Activated T-helper 2 cell treated with anti-CD3 and anti-CD28 coated beads, Interferon-gamma antibody, Interleukin-2, Interleukin-4, amounts not matched to agents 10 μg/mL and 5 μg/mL and 100 μg/mL, durations not matched to agents 14 hours and 24 hours and 36 hours (primary cell): Measurements from ENCODE around the gene SMARCA2. TPM values are rescaled to one million over a fixed set of nuclear protein-coding genes. Genes with fewer than 3 reads are reported as not detected.

Source experiments
- DNase-seq: peaks from one replicate; pipeline ENCODE4 v3.0.0; 2021; ENCODE audit warnings: low spot score
- H3K27ac Mint-ChIP-seq: one replicate; pipeline ENCODE4 v1.8.0; 2021; ENCODE audit warnings: mixed read lengths
- H3K27me3 Mint-ChIP-seq: one replicate; pipeline ENCODE4 v1.8.0; 2021; ENCODE audit warnings: low read depth, mixed read lengths
- H3K36me3 Mint-ChIP-seq: one replicate; pipeline ENCODE4 v1.8.0; 2021; ENCODE audit warnings: low read depth, mixed read lengths
- H3K4me1 Mint-ChIP-seq: one replicate; pipeline ENCODE4 v1.8.0; 2021; ENCODE audit warnings: low read depth, mixed read lengths
- H3K4me3 Mint-ChIP-seq: one replicate; pipeline ENCODE4 v1.8.0; 2021; ENCODE audit warnings: low read depth, mild to moderate bottlenecking, moderate library complexity, mixed read lengths
- H3K9me3 Mint-ChIP-seq: one replicate; pipeline ENCODE4 v1.8.0; 2021; ENCODE audit warnings: mixed read lengths
- intact Hi-C: fragments of 100-400 bp; cut with micrococcal nuclease; formaldehyde crosslinking; loops from one replicate; pipeline ENCODE4 v1.15.1; 2023
- total RNA-seq: library from RNA; stranded (reverse); gene quantifications from 2 replicates; pipeline ENCODE4 v1.2.3, GENCODE V29; 2022

SMARCA2 gene
- 84.5 and 90.4 TPM in 2 replicates for total RNA-seq

DNA sequence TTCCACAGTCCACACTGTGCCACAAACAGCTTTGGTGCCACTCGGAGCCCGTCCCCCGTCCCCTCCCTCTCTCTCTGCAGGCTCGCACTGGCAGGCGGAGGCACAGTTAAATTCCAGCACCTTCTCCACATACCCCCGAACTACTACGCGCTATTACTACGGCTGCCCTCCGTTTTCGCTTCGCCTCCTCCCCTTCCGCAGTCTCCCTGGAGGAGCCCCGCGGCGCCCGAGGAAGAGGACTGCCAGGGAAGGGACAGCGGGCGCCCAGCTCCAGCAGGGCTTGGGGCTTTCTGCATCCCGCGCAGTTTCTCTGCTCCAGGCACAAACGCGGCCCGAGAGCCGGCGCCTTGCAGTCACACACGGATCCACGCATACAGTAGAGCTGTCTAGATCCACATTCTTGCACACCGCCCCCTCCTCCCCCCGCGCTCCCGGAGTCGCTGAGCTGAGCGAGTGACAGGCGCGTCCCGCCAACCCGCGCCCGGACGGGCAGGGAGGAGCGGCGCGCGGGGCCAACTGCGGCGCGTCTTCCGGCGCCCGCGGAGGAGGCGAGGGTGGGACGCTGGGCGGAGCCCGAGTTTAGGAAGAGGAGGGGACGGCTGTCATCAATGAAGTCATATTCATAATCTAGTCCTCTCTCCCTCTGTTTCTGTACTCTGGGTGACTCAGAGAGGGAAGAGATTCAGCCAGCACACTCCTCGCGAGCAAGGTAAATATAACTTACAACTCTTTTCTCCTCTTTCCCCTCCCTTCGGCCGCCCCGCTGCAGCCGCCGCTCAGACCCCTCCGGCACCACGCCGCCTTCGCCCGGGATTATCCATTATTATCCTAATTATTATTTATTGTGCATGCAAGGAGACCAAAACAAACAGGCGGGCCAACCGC is at the start of gene SMARCA2:
TSS of gene SMARCA2 (plus strand) at position 652 of the 885 bp plus-strand sequence. CDS start 13,676 bp downstream, outside the sequence.
- H3K27ac Mint-ChIP-seq: peak within 1 kb of the TSS; percentile 99

DNA sequence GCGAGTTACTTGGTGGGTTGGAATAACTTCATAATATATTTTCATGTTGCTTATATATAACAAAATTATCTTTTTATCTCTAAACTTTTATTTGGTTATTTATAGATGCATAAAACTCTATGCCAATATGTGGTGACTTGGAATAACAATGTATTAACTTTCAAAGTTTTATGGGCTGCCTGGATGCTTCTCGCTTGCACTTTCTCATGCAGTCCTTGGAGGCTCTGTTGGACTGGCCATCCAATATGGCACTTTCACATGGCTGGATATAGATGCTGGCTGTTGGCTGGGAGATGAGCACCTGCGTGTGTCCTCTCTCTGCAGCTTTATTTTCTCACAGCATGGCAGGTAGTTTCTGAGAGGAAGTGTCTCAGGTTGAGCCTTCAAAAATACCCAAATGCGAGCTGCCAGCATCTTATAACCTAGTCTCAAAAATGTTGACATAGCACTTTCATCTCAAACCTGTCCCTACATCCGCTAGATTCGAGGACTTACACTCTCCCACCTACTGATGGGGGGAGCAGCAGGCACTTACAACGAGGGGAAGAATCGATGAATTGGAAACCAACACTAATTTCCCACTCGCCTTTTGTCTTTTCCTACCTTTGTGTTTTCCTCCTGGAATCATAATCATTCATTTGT is 48.3 kb upstream of the SMARCA2 start:
- Mint-ChIP-seq H3K4me3 (no peak overlapping the region), H3K36me3 (no peaks in the 10 kb centered on the region), H3K9me3 (no peaks in the 10 kb centered on the region), H3K27me3 (peaks cover 21% of the 10 kb centered on the region), H3K27ac (no peak overlapping the region), H3K4me1 (no peaks in the 10 kb centered on the region)
- no peak for DNase-seq
- intact Hi-C loops: no loop called here

More for the DNA sequence above, at the start of gene SMARCA2:
- peaks cover 3% of the 10 kb centered on the region for H3K36me3 Mint-ChIP-seq
- H3K4me1 Mint-ChIP-seq: peaks cover 39% of the 10 kb centered on the region
- DNase-seq: peak; percentile 97
- peaks cover 9% of the 10 kb centered on the region for H3K27me3 Mint-ChIP-seq
- no peaks in the 10 kb centered on the region for H3K9me3 Mint-ChIP-seq
- H3K4me3 Mint-ChIP-seq: peak within 1 kb of the TSS; percentile 98
- intact Hi-C loops: loop anchor here (1.0 to 5.0 kb wide), 6 partner anchors 40 to 1738 kb away; partner anchors contain the start of genes PUM3 and RFX3

DNA sequence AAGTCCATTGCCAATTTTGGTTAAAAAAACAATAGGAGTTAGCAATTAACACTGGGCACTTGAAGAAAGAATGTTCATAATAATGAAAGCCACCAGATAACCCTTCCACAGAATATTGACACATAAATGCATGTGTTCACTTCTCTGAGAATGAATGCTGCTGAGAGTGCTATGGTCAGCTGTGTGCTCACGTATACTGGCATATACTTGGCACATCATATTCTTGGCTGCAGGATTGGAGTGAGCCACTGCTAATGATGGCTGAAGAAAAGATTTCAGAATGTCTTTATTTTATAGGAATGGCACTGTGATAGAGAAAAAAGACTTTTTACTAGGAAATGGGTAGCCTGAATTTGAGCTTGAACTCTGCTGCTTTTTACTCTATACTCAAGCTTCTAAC is 46.0 kb upstream of the SMARCA2 start:
- no peak overlapping the region for H3K4me3 Mint-ChIP-seq
- intact Hi-C loops: no loop called here
- no peak overlapping the region for H3K27ac Mint-ChIP-seq
- H3K4me1 Mint-ChIP-seq: no peaks in the 10 kb centered on the region
- peaks cover 21% of the 10 kb centered on the region for H3K27me3 Mint-ChIP-seq
- peaks cover 11% of the 10 kb centered on the region for H3K9me3 Mint-ChIP-seq
- no peaks in the 10 kb centered on the region for H3K36me3 Mint-ChIP-seq
- DNase-seq: no peak

DNA sequence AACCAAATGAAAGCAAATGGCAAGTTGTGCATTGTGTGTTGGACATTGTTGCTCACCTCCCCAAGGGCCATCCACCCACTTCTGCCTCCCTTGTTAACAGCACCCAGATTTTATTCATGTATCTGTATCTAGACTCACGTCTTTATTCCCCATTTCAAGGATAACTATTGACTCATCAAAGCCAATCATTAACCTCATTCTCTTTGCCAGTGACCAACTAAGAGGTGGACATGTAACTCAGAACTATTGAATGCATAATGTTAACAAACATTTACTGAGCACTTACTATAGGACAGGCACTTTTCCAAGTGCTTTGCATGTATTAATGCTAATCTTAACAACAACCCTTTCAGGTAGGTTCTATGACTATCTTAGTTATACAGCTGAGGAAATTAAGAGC is 45.2 kb upstream of the SMARCA2 start:
- no peaks in the 10 kb centered on the region for H3K4me1 Mint-ChIP-seq
- H3K27me3 Mint-ChIP-seq: peaks cover 23% of the 10 kb centered on the region
- H3K4me3 Mint-ChIP-seq: no peak overlapping the region

DNA sequence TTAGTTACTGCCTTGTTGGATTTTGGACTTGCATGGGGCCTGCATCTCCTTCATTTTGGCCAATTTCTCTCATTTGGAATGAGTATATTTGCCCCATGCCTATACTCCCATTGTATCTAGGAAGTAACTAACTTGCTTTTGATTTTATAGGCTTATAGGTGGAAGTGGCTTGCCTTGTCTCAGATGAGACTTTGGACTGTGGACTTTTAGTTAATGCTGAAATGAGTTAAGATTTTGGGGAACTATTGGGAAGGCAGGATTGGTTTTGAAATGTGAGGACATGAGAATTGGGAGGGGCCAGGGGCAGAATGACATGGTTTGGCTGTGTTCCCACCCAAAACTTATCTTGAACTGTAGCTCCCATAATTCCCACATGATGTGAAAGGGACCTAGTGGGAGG is 42.5 kb upstream of the SMARCA2 start:
- no peak for DNase-seq
- peaks cover 16% of the 10 kb centered on the region for H3K27me3 Mint-ChIP-seq
- peaks cover 11% of the 10 kb centered on the region for H3K9me3 Mint-ChIP-seq
- H3K4me1 Mint-ChIP-seq: no peaks in the 10 kb centered on the region
- H3K27ac Mint-ChIP-seq: no peak overlapping the region
- H3K36me3 Mint-ChIP-seq: no peaks in the 10 kb centered on the region
- no peak overlapping the region for H3K4me3 Mint-ChIP-seq
- intact Hi-C loops: no loop called here

More for the DNA sequence above, 45.2 kb upstream of the SMARCA2 start:
- no peak overlapping the region for H3K27ac Mint-ChIP-seq
- peaks cover 11% of the 10 kb centered on the region for H3K9me3 Mint-ChIP-seq
- no peak for DNase-seq
- no peaks in the 10 kb centered on the region for H3K36me3 Mint-ChIP-seq
- intact Hi-C loops: no loop called here

DNA sequence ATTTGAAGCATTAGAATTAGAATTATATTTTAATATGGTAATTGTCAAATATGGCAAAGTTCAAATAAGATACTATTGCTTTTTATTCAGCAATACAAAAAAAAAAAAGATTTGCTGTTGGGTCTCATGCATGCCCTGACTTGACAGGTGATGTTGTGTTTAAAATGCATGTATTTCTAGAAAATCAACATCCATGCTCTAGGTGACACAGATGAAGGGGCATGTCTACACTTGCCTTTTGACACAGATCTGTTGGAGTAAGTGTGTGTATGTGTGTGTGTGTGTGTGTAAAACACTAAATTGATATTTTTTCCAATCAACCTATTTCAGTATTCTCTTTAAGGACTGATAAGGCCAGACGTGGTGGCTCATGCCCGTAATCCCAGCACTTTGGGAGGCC is 38.1 kb upstream of the SMARCA2 start:
- no peaks in the 10 kb centered on the region for H3K36me3 Mint-ChIP-seq
- no peak for DNase-seq
- H3K27ac Mint-ChIP-seq: no peak overlapping the region
- peaks cover 4% of the 10 kb centered on the region for H3K27me3 Mint-ChIP-seq
- peaks cover 11% of the 10 kb centered on the region for H3K9me3 Mint-ChIP-seq
- H3K4me1 Mint-ChIP-seq: no peaks in the 10 kb centered on the region
- no peak overlapping the region for H3K4me3 Mint-ChIP-seq
- intact Hi-C loops: no loop called here

DNA sequence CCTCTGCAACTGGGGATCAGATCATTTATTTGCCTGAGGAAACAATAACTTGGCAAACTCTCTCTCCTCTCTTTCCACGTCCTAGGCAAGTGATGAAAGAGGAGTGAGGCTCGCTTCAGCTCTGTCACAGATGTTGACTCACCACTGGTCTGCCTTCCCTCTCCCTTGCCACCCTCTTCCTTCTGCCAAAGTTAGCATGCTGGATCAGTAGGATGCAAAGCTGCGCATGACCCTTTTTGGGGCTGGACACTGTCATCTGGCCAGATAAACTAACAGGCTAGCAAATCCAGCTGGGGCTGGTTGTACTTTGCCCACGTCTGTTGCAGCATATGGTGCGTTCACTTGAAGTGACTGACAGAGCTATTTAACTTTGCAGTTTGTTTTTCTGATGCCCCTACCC is 36.2 kb upstream of the SMARCA2 start:
- Mint-ChIP-seq H3K9me3 (no peaks in the 10 kb centered on the region), H3K27me3 (peaks cover 4% of the 10 kb centered on the region), H3K4me3 (no peak overlapping the region), H3K4me1 (no peaks in the 10 kb centered on the region), H3K27ac (no peak overlapping the region), H3K36me3 (no peaks in the 10 kb centered on the region)
- intact Hi-C loops: no loop called here
- no peak for DNase-seq

DNA sequence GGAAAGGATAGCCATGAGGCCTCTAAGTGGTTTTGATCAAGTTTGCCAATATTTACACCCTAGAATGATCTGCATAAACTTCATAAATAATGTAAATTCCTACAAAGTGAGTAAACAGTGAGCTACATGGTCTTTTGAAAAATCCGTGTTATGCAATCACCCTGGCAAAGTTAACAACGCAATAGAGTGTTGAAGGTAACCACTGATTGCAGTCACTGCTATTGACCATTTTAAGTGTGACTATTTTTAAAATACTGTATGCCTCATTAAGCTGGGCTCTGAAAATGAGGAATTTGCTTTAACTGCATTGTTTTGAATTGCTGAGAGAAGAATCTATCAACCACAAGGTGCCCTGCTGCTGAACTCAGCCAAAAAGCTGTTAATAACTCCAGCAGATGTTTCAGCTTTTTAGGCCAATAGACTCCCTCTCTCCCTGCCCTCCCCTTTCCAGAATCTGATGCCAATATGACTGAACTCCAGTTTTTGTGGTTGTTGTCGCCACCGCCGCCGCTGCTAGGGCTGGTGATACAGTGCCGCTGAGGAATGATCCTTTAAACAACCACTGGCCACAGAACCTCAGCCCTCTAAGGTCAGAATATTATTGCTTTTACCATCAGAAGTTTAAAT is 35.3 kb upstream of the SMARCA2 start:
- Mint-ChIP-seq H3K27me3 (peaks cover 3% of the 10 kb centered on the region), H3K9me3 (no peaks in the 10 kb centered on the region), H3K36me3 (no peaks in the 10 kb centered on the region), H3K27ac (no peak overlapping the region), H3K4me3 (no peak overlapping the region), H3K4me1 (no peaks in the 10 kb centered on the region)
- intact Hi-C loops: no loop called here
- DNase-seq: no peak

DNA sequence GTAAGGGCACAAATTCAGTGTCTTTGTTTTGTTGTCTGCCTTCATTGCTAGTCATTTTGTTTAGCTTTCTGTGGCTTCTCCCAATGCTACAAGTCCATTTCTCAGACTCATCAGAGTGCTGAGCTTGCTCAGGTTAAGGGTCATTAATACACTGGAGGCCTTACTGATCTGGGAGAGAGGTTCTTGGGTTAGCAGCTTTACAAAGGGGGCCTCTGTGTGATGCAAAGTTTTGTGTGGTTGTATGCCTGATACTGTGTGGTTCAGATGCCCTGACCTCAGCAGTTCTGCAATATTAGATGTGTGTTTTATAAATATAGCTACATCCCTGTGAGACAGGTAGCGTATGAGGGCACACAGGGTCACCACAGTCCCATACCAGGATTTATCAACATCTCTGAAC is 34.8 kb upstream of the SMARCA2 start:
- DNase-seq: no peak

DNA sequence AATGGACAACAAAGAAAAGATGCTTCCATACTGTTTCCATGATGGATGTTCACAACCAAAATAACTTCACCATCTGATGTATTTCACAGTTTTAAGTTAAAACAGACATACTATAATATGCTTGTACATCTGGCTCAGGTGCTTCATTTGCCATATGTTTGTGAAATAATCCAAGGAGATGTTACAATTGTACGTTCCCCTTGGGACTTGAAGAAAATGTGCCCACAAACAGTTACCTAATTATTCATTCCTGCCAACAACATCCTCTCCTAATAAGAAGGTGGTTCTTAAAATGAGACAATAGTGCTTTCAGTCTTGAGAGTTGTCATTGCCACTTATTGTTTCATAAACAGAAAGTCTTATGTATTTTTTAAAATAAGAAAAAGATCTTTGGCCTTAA is 33.1 kb upstream of the SMARCA2 start:
- Mint-ChIP-seq H3K4me1 (no peaks in the 10 kb centered on the region), H3K4me3 (no peak overlapping the region), H3K36me3 (no peaks in the 10 kb centered on the region), H3K9me3 (no peaks in the 10 kb centered on the region), H3K27ac (no peak overlapping the region), H3K27me3 (peaks cover 7% of the 10 kb centered on the region)
- intact Hi-C loops: no loop called here
- DNase-seq: no peak

More for the DNA sequence above, 34.8 kb upstream of the SMARCA2 start:
- intact Hi-C loops: no loop called here
- H3K27ac Mint-ChIP-seq: no peak overlapping the region
- no peaks in the 10 kb centered on the region for H3K4me1 Mint-ChIP-seq
- no peak overlapping the region for H3K4me3 Mint-ChIP-seq
- H3K36me3 Mint-ChIP-seq: no peaks in the 10 kb centered on the region
- H3K27me3 Mint-ChIP-seq: peaks cover 3% of the 10 kb centered on the region
- H3K9me3 Mint-ChIP-seq: no peaks in the 10 kb centered on the region

DNA sequence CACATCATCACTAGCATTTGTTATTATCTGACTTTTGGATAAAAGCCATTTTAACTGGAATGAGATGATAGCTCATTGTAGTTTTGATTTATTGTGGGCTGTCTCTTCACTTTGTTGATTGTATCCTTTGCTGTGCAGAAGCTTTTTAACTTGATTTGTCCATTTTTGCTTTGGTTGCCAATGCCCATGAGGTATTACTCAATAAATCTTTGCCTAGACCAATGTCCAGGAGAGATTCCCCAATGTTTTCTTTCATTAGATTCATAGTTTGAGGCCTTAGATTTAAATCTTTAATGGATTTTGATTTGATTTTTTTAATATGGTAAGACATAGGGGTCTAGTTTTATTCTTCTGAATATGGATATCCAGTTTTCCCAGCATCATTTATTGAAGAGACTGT is 28.8 kb upstream of the SMARCA2 start:
- DNase-seq: no peak
- Mint-ChIP-seq H3K27me3 (peaks cover 16% of the 10 kb centered on the region), H3K36me3 (no peaks in the 10 kb centered on the region), H3K9me3 (no peaks in the 10 kb centered on the region), H3K4me3 (no peak overlapping the region), H3K4me1 (no peaks in the 10 kb centered on the region), H3K27ac (no peak overlapping the region)
- intact Hi-C loops: no loop called here

DNA sequence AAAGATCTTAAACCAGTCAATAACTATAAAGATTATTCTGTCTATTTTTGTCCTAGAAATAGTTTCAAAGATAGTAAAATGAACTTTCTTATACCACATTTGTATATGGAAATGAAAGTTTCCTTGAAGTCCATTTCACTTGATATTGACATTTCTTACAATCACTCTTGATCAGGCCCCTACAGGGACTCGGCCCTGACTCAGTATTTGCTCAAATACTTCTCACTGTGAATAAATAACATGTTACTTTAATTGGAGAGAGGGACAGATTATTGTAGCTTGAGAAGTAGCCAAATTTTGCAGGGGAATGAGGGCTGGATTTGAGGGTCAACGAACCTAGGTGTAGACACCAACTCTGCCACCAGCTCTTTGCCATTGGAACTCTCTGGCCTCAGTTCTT is 25.6 kb upstream of the SMARCA2 start:
- Mint-ChIP-seq H3K27me3 (peaks cover 16% of the 10 kb centered on the region), H3K9me3 (no peaks in the 10 kb centered on the region), H3K4me3 (no peak overlapping the region), H3K36me3 (no peaks in the 10 kb centered on the region), H3K4me1 (no peaks in the 10 kb centered on the region), H3K27ac (no peak overlapping the region)
- intact Hi-C loops: no loop called here
- no peak for DNase-seq

DNA sequence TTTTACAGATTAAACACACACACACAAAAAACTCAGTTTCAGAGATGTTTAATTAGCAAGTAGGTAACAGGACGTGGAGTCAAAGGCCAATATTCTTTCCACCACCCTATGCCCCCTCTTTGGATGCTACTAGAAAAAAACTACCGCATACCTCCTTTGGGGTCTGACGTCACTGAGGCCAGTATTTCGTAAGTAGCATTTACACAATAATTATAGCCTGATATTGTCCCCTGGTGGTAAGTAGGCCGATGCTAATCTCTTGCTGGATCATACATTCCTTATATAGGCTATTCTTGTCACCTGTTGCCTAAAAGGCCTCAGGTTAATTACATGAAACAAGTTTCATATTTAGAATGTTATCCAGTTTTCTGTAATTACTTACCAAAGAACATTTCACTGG is 21.0 kb upstream of the SMARCA2 start:
- Mint-ChIP-seq H3K36me3 (no peaks in the 10 kb centered on the region), H3K27ac (no peak overlapping the region), H3K4me3 (no peak overlapping the region), H3K4me1 (no peaks in the 10 kb centered on the region), H3K9me3 (no peaks in the 10 kb centered on the region), H3K27me3 (peaks cover 25% of the 10 kb centered on the region)
- intact Hi-C loops: no loop called here
- DNase-seq: no peak
